GM18498 (cell line): ENCODE results near the gene FCN3.
A peak's percentile ranks its signal among the peaks of the same experiment; 100 is the strongest.

Experiments
- ATAC-seq: cut with Tn5 transposase; IDR thresholded peaks from one replicate; pipeline ENCODE4 v1.9.1; 2021; ENCODE audit warnings: mild to moderate bottlenecking, moderate library complexity; ENCODE audit not compliant: unreplicated experiment

Gene FCN3

GRCh38 chr1:27345272-27345671 is 29.4 kb downstream of the FCN3 start:
- ATAC-seq: no peak

GRCh38 chr1:27343639-27344025 is 31.0 kb downstream of the FCN3 start:
- no peak for ATAC-seq

DNA sequence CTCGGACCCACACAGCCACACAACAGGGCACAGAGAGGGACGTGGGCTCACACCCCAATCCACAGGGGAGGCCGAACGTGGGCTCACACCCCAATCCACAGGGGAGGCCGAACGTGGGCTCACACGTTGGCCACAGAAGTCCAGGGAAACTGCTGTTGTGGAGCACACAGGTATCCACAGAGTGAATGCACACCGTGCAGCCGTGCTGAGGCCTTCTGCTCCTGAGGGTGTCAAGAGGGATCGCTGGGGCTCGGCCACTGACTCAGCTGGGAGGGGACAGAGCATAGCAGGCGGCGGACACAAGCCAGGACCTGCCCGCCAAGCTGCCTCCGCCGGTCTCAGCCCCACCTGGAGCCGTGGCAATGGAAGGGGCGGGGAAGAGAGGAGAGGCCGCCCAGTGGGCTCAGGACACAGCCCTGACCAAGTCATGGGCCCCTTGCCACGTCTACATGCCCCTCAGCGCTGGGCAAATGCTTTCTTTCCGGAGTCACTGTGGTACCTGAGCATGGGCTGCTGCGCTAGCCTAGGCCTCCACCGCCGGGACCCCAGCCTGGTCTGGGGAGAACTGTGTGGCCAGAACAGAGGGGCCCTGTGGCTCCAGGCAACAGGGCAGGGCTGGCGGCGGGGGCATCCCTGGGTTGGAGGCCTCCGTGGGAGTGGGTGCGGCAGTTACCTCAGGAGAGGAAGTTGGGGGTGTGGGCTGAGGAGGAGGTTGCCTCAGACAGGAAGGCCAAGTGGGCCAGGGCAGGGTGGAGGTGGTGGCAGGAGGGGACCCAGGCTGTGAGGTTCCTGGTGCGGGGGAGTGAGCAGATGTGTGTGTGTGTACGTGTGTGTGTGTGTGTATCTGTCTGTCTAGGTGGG is 31.6 kb downstream of the FCN3 start:
- peak; percentile 36 for ATAC-seq

DNA sequence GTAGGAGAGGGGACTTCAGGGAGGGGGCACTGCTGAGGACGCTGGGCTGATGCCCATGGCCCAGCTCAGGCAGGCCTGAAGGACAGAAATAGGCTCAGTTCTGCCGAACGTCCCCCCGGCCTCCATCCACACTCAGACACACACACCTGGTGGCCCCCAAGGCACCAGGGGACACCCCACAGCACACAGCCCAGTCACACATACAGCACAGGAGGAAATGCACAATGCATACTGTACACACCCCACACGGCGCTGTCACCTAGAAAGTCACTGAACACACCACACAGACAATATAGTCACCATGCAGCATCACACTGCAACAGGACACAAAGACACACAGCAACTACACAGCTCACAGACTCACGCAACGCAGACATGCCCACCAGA is 32.2 kb downstream of the FCN3 start:
- ATAC-seq: no peak

DNA sequence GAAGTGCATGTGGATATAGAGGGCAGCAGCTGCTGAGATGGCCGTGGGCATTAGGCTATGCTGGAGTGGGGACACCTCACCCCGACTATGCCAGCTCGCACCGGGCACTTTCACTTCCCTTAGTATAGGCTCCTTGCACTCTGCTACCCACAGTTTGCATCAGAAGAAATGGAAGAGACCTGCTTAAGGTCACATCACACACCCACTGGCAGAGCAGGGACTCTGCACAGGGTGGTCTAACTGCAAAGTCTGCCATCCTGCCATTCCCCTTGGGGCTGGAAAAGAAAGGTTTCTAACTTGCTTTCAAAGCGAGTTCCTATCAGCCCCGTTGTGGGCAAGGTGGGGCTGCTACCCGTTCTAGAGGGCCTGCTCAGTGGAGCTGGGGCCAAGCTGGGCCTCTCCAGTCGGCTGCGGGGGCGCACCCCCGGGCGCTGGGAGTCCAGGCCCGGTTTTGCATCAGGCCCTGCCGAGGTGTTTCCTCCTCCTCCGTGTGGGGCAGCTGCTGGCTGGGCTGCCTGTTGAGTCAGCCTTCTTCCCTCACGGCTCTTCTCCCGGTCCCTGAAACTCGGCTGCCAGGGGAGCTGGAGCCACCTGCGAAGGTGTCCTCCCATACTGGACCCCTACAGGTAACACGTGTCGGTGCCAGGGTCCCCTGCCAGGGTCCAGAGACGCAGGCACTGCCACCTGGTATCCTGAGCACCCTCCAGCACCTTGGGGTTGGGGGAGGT is 32.9 kb downstream of the FCN3 start, which contains the start of gene SYTL1:
Gene SYTL1 (plus strand): TSS at position 498 of the 728 bp plus-strand sequence. CDS start 3,313 bp downstream, outside the sequence.
- peak; percentile 57 for ATAC-seq

DNA sequence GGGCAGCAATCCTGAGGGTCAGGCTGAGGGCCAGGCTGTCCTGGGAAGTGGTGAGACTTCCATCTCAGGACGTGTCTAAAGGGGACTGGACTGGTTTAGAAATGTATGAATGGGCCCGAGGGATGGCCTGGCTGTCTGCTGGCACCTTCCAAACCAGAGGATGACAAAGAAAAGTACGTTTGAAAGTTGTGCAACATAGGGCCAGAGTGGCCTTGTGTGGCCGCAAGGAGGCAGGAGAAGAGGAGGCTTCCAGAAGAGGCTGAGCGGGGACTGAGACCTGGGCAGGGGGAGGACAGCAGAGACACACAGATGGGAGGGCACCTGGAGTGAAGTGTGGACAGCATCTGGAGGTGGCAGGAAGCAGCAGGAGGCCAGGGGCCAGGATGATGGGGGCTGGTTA is 35.4 kb downstream of the FCN3 start:
- ATAC-seq: no peak

- ATAC-seq: no peak
Observed at GRCh38 chr1:27338751-27339150, 35.9 kb downstream of the FCN3 start.

DNA sequence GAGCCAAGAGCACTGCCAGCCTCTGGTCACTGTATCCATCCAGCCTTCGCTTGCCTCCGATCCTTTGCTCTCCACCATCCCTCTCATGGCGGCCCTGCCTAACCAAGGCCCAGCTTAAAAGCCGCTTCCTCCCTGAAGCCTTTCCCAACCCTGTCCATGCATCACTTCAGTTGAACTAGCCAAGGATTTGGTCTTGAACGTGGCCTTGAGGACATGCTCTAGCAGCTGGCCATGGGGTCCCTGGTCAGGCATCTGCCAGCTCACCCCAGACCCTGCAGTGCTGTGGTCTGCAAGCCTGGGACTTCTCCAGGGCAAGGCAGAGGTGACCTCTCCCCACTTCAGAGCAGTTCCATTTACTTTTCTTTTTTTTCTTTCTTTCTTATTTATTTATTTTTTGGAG is 37.9 kb downstream of the FCN3 start:
- ATAC-seq: no peak

- no peak for ATAC-seq
Observed at GRCh38 chr1:27335506-27336422, 38.9 kb downstream of the FCN3 start.

DNA sequence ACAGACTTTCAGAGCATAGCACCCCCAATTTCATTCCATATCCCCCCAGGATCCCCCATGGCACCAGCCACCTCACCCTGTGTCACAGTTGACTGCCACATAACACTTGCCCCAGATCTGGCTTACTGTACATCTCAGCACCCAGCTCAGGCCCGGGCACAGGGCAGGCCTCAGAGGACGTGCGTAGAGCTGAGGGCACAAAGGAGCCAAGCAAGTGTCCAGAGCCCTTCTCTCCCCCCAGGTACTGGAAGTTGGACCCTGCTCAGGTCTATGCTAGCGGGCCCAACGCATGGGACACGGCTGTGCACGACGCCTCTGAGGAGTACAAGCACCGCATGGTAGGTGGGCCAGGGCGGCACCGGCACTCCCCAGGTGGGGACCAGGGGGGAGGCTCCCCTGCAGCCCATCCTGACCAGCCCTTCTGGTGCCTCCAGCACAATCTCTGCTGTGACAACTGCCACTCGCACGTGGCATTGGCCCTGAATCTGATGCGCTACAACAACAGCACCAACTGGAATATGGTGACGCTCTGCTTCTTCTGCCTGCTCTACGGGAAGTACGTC is 40.8 kb downstream of the FCN3 start:
- no peak for ATAC-seq

DNA sequence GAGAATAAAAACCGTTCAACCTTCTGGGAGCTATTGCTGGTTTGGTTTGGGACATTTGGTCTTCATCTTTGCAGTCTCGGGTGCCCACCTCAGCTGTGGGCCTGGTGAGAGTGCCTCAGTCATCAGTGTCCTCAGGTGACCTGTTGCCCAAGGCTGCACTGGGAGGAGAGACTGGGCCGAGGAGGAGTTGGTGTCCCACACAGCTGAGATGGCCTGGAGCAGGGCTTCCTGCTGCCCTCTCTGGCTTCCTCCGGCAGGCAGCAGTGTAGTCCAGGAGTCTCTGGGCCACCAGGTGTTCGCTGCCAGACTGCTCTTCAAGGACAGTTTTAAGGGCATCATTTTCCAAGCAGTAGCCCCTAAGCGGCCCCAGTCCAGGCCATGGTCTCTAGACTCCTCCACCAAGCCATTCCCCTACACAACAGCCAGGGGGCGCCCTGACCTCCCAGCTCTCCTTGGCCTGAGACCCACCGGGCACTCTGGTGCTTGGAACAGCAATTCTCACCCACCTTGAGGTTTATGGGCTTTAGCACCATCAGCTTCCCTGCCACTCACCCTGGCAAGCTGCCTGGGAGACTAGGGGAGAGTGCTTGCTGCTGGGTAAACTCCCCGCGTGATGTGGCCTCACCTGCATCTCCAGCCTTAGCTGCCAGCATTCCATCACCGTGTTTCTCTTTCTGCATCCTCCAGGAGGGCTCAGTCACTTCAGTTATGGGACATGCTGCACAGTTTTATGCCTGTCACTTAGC is 41.9 kb downstream of the FCN3 start:
- ATAC-seq: no peak

DNA sequence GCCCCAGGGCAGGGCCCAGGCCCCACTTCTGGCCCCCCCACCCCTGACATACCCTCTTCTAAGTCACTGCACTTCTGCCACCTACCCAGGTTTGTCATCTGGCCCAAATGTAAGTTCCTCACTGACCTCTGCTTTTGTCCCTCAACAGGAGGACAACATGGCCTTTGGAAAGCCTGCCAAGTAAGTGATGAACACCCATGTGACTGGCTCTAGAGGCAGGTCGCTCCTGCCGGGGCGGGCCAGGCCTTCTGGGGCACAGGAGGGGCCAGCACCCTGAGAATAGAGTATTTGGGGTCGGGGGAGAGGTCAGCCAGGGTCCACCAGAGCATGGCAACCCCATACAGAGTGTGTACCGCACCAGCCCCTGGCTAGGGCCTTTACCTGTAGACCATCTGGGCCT is 42.7 kb downstream of the FCN3 start:
- no peak for ATAC-seq

- ATAC-seq: no peak
Observed at GRCh38 chr1:27331426-27331825, 43.2 kb downstream of the FCN3 start.

DNA sequence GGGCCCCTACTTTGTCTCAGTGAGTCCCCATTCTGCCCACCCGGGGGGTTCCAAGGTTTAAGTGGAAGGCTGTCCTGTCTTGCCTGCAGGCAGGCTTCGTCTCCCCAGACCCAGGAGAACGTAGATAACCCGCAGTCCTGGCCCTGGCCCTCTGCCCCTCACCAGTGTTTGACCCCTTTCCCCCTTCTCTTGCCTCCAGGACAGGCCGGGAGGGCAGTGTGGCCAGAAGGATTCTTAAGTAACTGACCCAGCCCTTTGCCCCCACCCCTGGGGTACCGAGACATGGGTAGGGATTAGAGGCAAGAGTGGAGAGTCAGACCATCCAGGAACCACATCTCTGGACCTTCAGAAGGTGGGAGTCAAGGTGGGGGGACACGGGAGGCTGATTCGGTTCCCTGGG is 43.8 kb downstream of the FCN3 start:
- ATAC-seq: no peak

GRCh38 chr1:27327964-27328363 is 46.7 kb downstream of the FCN3 start:
- ATAC-seq: no peak

DNA sequence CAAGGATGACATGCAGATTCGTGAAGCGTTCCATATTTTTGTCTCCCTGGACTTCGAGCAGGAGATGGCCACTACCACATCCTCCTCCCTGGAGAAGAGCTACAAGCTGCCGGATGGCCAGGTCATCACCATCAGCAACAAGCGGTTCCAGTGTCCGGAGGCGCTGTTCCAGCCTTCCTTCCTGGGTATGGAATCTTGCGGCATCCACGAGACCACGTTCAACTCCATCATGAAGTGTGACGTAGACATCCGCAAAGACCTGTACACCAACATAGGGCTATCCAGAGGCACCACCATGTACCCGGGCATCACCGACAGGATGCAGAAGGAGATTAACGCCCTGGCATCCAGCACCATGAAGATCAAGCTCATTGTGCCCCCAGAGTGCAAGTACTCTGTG is 49.3 kb downstream of the FCN3 start:
- no peak for ATAC-seq

- no peak for ATAC-seq
Observed at GRCh38 chr1:27322569-27323240, 51.9 kb downstream of the FCN3 start.

GRCh38 chr1:27321813-27322568 is 52.6 kb downstream of the FCN3 start, which contains the start of gene TMEM222:
Gene TMEM222 (plus strand): TSS chr1:27322163. CDS start chr1:27322198, 35 bp downstream.
- ATAC-seq: peak; percentile 95
